Erythroblast (primary cell): Measurements from ENCODE around the gene DTD1.

Source experiments
- DNase-seq, 2 experiments: peaks; one replicate each; lab custom pipeline; 2025; lab: John Stamatoyannopoulos, UW
- GATA1 ChIP-seq: IDR thresholded peaks from 2 replicates; pipeline ENCODE4 v1.6.1; 2011; ENCODE audit warnings: low read depth, mild to moderate bottlenecking, control low read depth, low read length, moderate library complexity
- POLR2A ChIP-seq: IDR thresholded peaks from 2 replicates; pipeline ENCODE4 v1.6.1; 2011; ENCODE audit warnings: mild to moderate bottlenecking, low read length

The DTD1 gene

GRCh38 chr20:18719426-18719825 lies 131.6 kb downstream of the DTD1 start:
- TF ChIP-seq POLR2A (no peak), GATA1 (no peak)
- DNase-seq: no peak

GRCh38 chr20:18721551-18722115 lies 133.8 kb downstream of the DTD1 start:
- TF ChIP-seq POLR2A (no peak), GATA1 (no peak)
- no peak for DNase-seq

- TF ChIP-seq POLR2A (no peak), GATA1 (no peak)
- no peak for DNase-seq
Measured at GRCh38 chr20:18722371-18722770, 134.5 kb downstream of the DTD1 start.

- no peak for DNase-seq
Measured at GRCh38 chr20:18724077-18724476, 136.2 kb downstream of the DTD1 start.

GRCh38 chr20:18724788-18725464 lies 137.1 kb downstream of the DTD1 start:
- DNase-seq: no peak
- TF ChIP-seq POLR2A: no peak
- TF ChIP-seq GATA1: no peak

More at GRCh38 chr20:18724077-18724476, 136.2 kb downstream of the DTD1 start:
- TF ChIP-seq POLR2A: no peak

- DNase-seq: no peak
Measured at GRCh38 chr20:18727032-18727508, 139.2 kb downstream of the DTD1 start.

GRCh38 chr20:18728165-18728869 lies 140.5 kb downstream of the DTD1 start:
- TF ChIP-seq GATA1 (no peak), POLR2A (no peak)
- DNase-seq: no peak

More at GRCh38 chr20:18727032-18727508, 139.2 kb downstream of the DTD1 start:
- TF ChIP-seq GATA1: no peak
- TF ChIP-seq POLR2A: no peak

- TF ChIP-seq GATA1 (no peak), POLR2A (no peak)
- no peak for DNase-seq
Measured at GRCh38 chr20:18728870-18729224, 141.0 kb downstream of the DTD1 start.

GRCh38 chr20:18729231-18729825 lies 141.5 kb downstream of the DTD1 start:
- DNase-seq: no peak
- TF ChIP-seq GATA1 (no peak), POLR2A (no peak)

- no peak for DNase-seq
- TF ChIP-seq POLR2A (no peak), GATA1 (no peak)
Measured at GRCh38 chr20:18731940-18732339, 144.1 kb downstream of the DTD1 start.

GRCh38 chr20:18734525-18735189 lies 146.8 kb downstream of the DTD1 start:
- DNase-seq: no peak
- TF ChIP-seq POLR2A (no peak), GATA1 (no peak)

- no peak for TF ChIP-seq POLR2A
- TF ChIP-seq GATA1: no peak
- no peak for DNase-seq
Measured at GRCh38 chr20:18737140-18737539, 149.3 kb downstream of the DTD1 start.

- peak; percentile 64 to 74 for DNase-seq
- no peak for TF ChIP-seq GATA1
Measured at GRCh38 chr20:18738055-18738454, 150.2 kb downstream of the DTD1 start.

GRCh38 chr20:18738888-18739287 lies 151.0 kb downstream of the DTD1 start:
- no peak for TF ChIP-seq GATA1
- TF ChIP-seq POLR2A: no peak
- no peak for DNase-seq
